Measurements from ENCODE around the gene RASSF1. TPM values are rescaled to one million over a fixed set of nuclear protein-coding genes. Genes with fewer than 3 reads are reported as not detected.
"Not testable (repeated sequence)": the region's sequence is repeated elsewhere in the genome, so short reads cannot be mapped to it uniquely, and the experiment has no call there.

Gene RASSF1
- polyA plus RNA-seq, 1 donor from 2014 or later, result 51.4 TPM

- H3K4me3 ChIP-seq (ENCODE audit: low read length), result no peak overlapping the region
- H3K79me2 ChIP-seq (replicated peaks; ENCODE audit: insufficient read depth, low read length), result peaks cover 4% of the 10 kb centered on the region
- no peak overlapping the region for H3K4me2 ChIP-seq (ENCODE audit: low read length)
- no peaks in the 10 kb centered on the region for H3K36me3 ChIP-seq (ENCODE audit: insufficient read depth, low read length)
- H3F3A ChIP-seq (ENCODE audit: insufficient read depth, low read length, poor library complexity, severe bottlenecking), result no peaks in the 10 kb centered on the region
- TF ChIP-seq REST (IDR thresholded peaks at IDR 0.05; ENCODE audit: borderline replicate concordance) (no peak), CTCF (IDR thresholded peaks at IDR 0.05; ENCODE audit: poor library complexity, severe bottlenecking) (no peak), TAF1 (IDR thresholded peaks at IDR 0.05; ENCODE audit: low read depth) (no peak), RAD21 (conservative IDR thresholded peaks at IDR 0.05) (no peak), MXI1 (conservative IDR thresholded peaks at IDR 0.05; ENCODE audit: poor library complexity, severe bottlenecking) (no peak), POLR2AphosphoS5 (IDR thresholded peaks at IDR 0.05) (no peak), EZH2 (IDR thresholded peaks at IDR 0.05; ENCODE audit: borderline replicate concordance, insufficient read depth, low read length, poor library complexity, severe bottlenecking) (no peak), SMC3 (conservative IDR thresholded peaks at IDR 0.05; ENCODE audit: poor library complexity) (no peak), EP300 (conservative IDR thresholded peaks at IDR 0.05; ENCODE audit: poor library complexity, severe bottlenecking) (no peak)
- no peaks in the 10 kb centered on the region for H3K9me2 ChIP-seq (ENCODE audit: insufficient read depth, low read length)
- H4K20me1 ChIP-seq (ENCODE audit: insufficient read depth), result no peaks in the 10 kb centered on the region
- no peaks in the 10 kb centered on the region for H3K9me3 ChIP-seq (ENCODE audit: low read length)
- no peaks in the 10 kb centered on the region for H3K27me3 ChIP-seq (ENCODE audit: insufficient read depth, low read depth, low read length)
- no peak overlapping the region for H3K27ac ChIP-seq (ENCODE audit: low read length)
- H2AFZ ChIP-seq (ENCODE audit: low read depth, low read length), result no peak overlapping the region
- no peak overlapping the region for H3K9ac ChIP-seq (ENCODE audit: low read length)
Measured at GRCh38 chr3:50286322-50287227, 54.1 kb downstream of the RASSF1 start.

GRCh38 chr3:50284121-50284520, 56.5 kb downstream of the RASSF1 start:
- H3K9me3 ChIP-seq (ENCODE audit: low read length); H3F3A ChIP-seq (ENCODE audit: insufficient read depth, low read length, poor library complexity, severe bottlenecking); H3K36me3 ChIP-seq (ENCODE audit: insufficient read depth, low read length); H3K4me2 ChIP-seq (ENCODE audit: low read length); H3K27me3 ChIP-seq (ENCODE audit: insufficient read depth, low read depth, low read length); H2AFZ ChIP-seq (ENCODE audit: low read depth, low read length); H3K27ac ChIP-seq (ENCODE audit: low read length); H3K79me2 ChIP-seq (replicated peaks; ENCODE audit: insufficient read depth, low read length); H3K9me2 ChIP-seq (ENCODE audit: insufficient read depth, low read length); H3K9ac ChIP-seq (ENCODE audit: low read length); H3K4me3 ChIP-seq (ENCODE audit: low read length); H4K20me1 ChIP-seq (ENCODE audit: insufficient read depth): not testable (repeated sequence)

Other genes with a start within 250 kb of the RASSF1 start
- 17.0 and 20.4 TPM in 2 replicates for gene SEMA3F, start 185.5 kb downstream of the RASSF1 start, polyA plus RNA-seq
- not detected in 2 replicates for gene GNAT1, start 149.2 kb downstream of the RASSF1 start, polyA plus RNA-seq
- gene SLC38A3, start 135.6 kb downstream of the RASSF1 start, polyA plus RNA-seq, result 0.66 TPM in 1 of 2 replicates, not detected in the other
- gene GNAI2, start 104.6 kb downstream of the RASSF1 start, polyA plus RNA-seq, result 81.6 and 101 TPM in 2 replicates
- gene SEMA3B, start 71.7 kb downstream of the RASSF1 start, polyA plus RNA-seq, result 7.8 and 9.6 TPM in 2 replicates
- not detected in 2 replicates for gene LSMEM2, start 61.7 kb downstream of the RASSF1 start, polyA plus RNA-seq
- 41.8 and 76.4 TPM in 2 replicates for gene IFRD2, start 48.4 kb downstream of the RASSF1 start, polyA plus RNA-seq
- gene HYAL3, start 41.4 kb downstream of the RASSF1 start, polyA plus RNA-seq, result 8.8 and 9.1 TPM in 2 replicates
- gene NAA80, start 41.4 kb downstream of the RASSF1 start, polyA plus RNA-seq, result 4.6 and 5.3 TPM in 2 replicates
- 2.2 and 4.7 TPM in 2 replicates for gene HYAL1, start 37.3 kb downstream of the RASSF1 start, polyA plus RNA-seq
- 116 and 138 TPM in 2 replicates for gene HYAL2, start 18.1 kb downstream of the RASSF1 start, polyA plus RNA-seq
- gene TUSC2, start 12.6 kb downstream of the RASSF1 start, polyA plus RNA-seq, result 88.8 and 106 TPM in 2 replicates
- 5.0 and 5.2 TPM in 2 replicates for gene ZMYND10, start 4.9 kb upstream of the RASSF1 start, polyA plus RNA-seq
- 118 and 128 TPM in 2 replicates for gene NPRL2, start 9.9 kb upstream of the RASSF1 start, polyA plus RNA-seq
- 21.2 and 28.9 TPM in 2 replicates for gene CYB561D2, start 10.0 kb upstream of the RASSF1 start, polyA plus RNA-seq
- gene TMEM115, start 18.7 kb upstream of the RASSF1 start, polyA plus RNA-seq, result 17.8 and 24.7 TPM in 2 replicates
- 7.8 and 11.4 TPM in 2 replicates for gene CACNA2D2, start 162.8 kb upstream of the RASSF1 start, polyA plus RNA-seq
- 24.5 and 39.9 TPM in 2 replicates for gene C3orf18, start 226.9 kb upstream of the RASSF1 start, polyA plus RNA-seq
- 24.4 and 36.8 TPM in 2 replicates for gene HEMK1, start 228.7 kb upstream of the RASSF1 start, polyA plus RNA-seq